Transverse colon (tissue), 4 donors: ENCODE data around the gene TCTN3.

ENCODE experiments used
- EP300 ChIP-seq: sonication (generic); formaldehyde crosslinking; IDR thresholded peaks from one replicate; pipeline ENCODE4 v1.6.1; 2017; ENCODE audit warnings: antibody characterized with exemption, low read depth
- POLR2A ChIP-seq: fragments of 450-650 bp; IDR thresholded peaks from one replicate; pipeline ENCODE4 v1.6.1; 2016; ENCODE audit warnings: antibody characterized with exemption, mild to moderate bottlenecking, moderate library complexity
- POLR2AphosphoS5 ChIP-seq, 3 donors: sonication (generic); formaldehyde crosslinking; IDR thresholded peaks; one replicate each; pipeline ENCODE4 v1.6.1; 2016; ENCODE audit warnings: antibody characterized with exemption in 3 of 3
- TF ChIP-seq, protein P1 (sequence below), 5 experiments: fragments of 200-600 bp in 3 of 5; fragments of 450-650 bp in 2 of 5; sonication (generic) in 3 of 5; IDR thresholded peaks; 1 replicate in 2 of 5; 2 replicates in 3 of 5; pipeline ENCODE4 v1.5.1; 2016 to 2017; ENCODE audit warnings: antibody characterized with exemption in 5 of 5, inconsistent platforms in 3 of 5, mild to moderate bottlenecking in 2 of 5, moderate library complexity in 1 of 5

DNA sequence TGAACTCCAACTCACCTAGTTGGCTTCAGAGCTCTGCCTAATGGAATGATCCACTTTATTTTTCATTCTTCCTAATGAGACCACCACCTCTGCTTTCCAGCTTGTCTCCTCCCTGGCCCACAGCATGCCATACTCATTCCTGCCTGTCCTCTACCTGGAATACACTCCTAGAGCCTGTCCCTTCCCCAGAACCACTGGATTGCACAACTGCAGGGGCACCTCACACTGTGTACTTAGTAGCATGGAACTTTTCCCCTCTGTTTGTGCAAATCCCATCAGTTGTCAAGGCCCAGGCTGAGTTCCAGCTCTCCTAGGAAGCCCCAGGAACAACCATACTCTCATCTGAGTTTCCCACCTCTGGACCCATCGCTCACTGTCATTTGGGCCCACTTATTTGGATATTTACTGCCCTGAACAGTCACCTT lies 52.8 kb downstream of the TCTN3 start:
- no peak for TF ChIP-seq EP300
- TF ChIP-seq, protein P1, sequence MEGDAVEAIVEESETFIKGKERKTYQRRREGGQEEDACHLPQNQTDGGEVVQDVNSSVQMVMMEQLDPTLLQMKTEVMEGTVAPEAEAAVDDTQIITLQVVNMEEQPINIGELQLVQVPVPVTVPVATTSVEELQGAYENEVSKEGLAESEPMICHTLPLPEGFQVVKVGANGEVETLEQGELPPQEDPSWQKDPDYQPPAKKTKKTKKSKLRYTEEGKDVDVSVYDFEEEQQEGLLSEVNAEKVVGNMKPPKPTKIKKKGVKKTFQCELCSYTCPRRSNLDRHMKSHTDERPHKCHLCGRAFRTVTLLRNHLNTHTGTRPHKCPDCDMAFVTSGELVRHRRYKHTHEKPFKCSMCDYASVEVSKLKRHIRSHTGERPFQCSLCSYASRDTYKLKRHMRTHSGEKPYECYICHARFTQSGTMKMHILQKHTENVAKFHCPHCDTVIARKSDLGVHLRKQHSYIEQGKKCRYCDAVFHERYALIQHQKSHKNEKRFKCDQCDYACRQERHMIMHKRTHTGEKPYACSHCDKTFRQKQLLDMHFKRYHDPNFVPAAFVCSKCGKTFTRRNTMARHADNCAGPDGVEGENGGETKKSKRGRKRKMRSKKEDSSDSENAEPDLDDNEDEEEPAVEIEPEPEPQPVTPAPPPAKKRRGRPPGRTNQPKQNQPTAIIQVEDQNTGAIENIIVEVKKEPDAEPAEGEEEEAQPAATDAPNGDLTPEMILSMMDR (IDR thresholded peaks at IDR 0.05), result no peak
- no peak for TF ChIP-seq POLR2AphosphoS5 (IDR thresholded peaks at IDR 0.05)
- no peak for TF ChIP-seq POLR2A
